ENCODE data around the gene DEDD.
"Not testable (repeated sequence)": the region's sequence is repeated elsewhere in the genome, so short reads cannot be mapped to it uniquely, and the experiment has no call there.

DEDD gene

DNA sequence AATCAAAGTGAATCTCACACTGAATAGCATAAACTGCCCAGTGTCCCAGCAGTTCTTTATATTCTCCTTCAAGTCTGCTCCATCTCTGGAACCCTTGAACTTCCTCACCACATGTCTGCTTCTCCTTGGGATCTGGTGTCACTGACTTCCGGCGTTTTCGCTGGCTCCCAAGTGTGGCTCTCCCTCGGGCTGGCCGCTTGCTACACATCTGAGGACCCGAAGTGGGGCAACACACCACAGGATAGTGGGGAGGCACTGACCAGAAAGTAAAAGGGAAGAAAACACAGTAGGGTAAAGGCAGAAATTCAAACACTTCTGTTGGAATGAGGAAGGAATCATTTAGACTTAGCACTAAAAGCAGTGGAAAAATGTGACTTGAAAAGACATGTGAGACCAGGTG lies 9.5 kb downstream of the DEDD start:
- no peak for DNase-seq (ENCODE audit: low spot score)

- no peak for DNase-seq (ENCODE audit: low spot score)
Observed at GRCh38 chr1:161121834-161122233, 10.6 kb downstream of the DEDD start.

DNA sequence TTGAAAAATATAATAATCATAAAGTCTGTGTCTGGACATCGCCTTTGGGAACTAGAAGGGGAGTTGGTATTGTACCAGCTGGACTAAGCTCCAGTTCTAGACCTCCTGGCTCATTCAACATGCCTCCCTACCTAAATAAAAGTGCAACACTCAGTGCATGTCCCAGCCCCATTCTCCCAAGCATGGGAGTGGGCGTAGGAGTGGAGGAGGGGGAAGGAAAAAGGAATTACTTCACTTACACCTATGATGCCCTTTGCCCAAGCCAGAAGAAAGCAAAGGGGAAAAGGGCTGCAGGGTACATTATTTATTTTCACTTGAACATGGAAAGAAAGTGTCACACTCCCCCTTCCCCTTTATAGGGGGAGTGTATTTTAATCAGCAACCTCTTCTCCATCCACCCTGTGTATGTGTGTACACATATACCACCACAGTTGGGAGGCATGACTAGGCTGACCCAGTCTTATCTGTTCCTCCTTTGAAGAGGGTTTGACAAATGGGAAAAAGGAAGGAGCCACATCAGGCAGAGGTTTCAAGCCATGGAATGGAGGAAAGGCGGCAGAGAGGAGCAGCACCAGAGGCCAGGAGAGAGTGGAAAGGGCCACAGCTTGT lies 11.3 kb downstream of the DEDD start:
- no peak for DNase-seq (ENCODE audit: low spot score)

GRCh38 chr1:161119092-161119903 lies 13.2 kb downstream of the DEDD start:
- peak; percentile 67 for DNase-seq (ENCODE audit: low spot score)

GRCh38 chr1:161117759-161118581 lies 14.5 kb downstream of the DEDD start, which contains the start of the genes NIT1 and PFDN2:
TSS of gene NIT1 (plus strand) at chr1:161118105. CDS start at chr1:161118177, 72 bp downstream.
TSS of gene PFDN2 (minus strand) at chr1:161118037. CDS start at chr1:161118026, 11 bp downstream.
- DNase-seq (ENCODE audit: low spot score) = peak; percentile 97

GRCh38 chr1:161115961-161116360 lies 16.5 kb downstream of the DEDD start:
- not testable (repeated sequence) for DNase-seq (ENCODE audit: low spot score)

DNA sequence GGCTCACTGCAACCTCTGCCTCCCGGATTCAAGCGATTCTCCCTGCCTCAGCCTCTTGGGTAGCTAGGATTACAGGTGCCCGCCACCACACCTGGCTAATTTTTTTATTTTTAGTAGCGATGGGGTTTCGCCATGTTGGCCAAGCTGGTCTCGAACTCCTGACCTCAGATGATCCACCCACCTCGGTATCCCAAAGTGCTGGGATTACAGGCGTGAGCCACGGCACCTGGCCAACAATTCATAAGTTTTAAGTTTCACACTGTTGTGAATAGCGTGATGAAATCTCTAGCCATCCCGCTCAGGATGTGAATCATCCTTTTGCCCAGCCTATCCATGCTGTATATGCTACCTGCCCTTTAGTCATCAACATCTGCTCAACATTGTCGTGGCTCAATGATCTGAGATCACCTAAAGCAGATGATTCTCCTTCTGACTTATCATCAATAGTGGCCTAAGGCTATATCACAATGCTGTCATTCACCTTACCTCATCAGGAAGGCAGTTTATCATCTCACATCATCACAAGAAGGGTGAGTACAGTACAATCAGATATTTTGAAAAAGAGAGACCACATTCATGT lies 17.2 kb downstream of the DEDD start:
- DNase-seq (ENCODE audit: low spot score) = no peak

- no peak for DNase-seq (ENCODE audit: low spot score)
Observed at GRCh38 chr1:161114556-161114955, 17.9 kb downstream of the DEDD start.

GRCh38 chr1:161113915-161114314 lies 18.6 kb downstream of the DEDD start:
- DNase-seq (ENCODE audit: low spot score) = no peak

DNA sequence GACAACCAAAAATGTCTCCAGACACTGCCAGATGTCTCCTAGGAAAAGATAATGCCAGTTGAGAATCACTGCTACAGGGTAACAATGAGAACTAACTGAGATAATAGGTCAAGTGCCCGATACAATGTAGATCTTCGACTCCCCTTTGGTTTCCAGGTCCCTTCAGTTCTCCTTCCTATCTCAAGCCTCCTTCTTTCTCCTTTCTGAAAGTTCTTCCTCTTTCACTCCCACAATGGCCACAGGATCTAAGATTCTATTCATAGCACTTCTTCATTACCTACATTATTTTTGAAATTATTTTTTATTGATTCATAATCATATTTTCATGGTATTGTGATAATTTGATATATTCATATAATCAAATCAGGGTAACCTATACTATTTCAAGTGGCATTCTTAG lies 20.9 kb downstream of the DEDD start:
- no peak for DNase-seq (ENCODE audit: low spot score)

- no peak for DNase-seq (ENCODE audit: low spot score)
Observed at GRCh38 chr1:161111117-161111516, 21.4 kb downstream of the DEDD start.

- DNase-seq (ENCODE audit: low spot score) = no peak
Observed at GRCh38 chr1:161106431-161106830, 26.0 kb downstream of the DEDD start.

- DNase-seq (ENCODE audit: low spot score) = no peak
Observed at GRCh38 chr1:161100556-161100955, 31.9 kb downstream of the DEDD start.

- no peak for DNase-seq (ENCODE audit: low spot score)
Observed at GRCh38 chr1:161099090-161099802, 33.2 kb downstream of the DEDD start.

- peak; percentile 95 for DNase-seq (ENCODE audit: low spot score)
Observed at GRCh38 chr1:161098210-161099068, 34.0 kb downstream of the DEDD start, which contains the start of gene KLHDC9. TSS of gene KLHDC9 (plus strand) at chr1:161098361. CDS start at chr1:161098536, 175 bp downstream.

DNA sequence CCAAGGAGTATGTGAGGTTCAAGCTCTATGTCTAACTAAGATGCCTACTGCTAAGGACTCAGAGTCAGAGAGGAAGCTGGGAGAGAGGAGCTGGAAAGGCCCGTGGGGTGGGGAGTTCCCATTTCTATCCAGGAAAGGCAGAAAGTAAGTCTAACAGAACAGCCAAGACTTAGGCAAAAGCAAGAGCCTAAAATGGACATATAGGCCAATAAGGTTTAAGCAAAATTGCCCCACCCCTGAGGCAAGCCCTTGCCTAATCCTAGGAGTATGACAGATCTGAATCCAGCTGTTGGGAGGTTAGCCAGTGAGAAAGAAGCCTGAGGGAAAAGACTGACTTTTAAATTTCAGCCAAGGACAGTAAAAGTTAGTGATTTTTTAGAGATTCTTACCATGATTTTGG lies 35.9 kb downstream of the DEDD start:
- DNase-seq (ENCODE audit: low spot score) = no peak

DNA sequence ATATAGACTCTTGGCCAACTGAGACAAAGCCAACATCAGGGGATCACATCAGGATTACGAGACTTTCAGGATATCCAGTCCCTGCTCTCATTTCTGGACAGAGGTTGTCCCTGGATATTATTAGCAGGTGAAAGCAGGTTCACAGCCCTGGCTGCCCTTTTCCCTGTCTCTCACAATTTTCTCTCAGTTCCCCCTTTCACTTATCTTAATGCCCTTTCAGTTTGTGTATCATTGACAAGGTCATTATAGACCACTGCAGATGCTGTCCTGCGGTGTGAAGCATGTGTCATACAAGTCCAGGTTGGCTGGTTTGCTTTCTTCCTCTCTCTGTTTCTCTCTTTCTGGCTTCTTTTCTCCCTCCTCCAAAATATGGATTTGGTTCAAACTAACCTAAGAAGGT lies 36.5 kb downstream of the DEDD start:
- no peak for DNase-seq (ENCODE audit: low spot score)

- DNase-seq (ENCODE audit: low spot score) = no peak
Observed at GRCh38 chr1:161095230-161095629, 37.2 kb downstream of the DEDD start.

DNA sequence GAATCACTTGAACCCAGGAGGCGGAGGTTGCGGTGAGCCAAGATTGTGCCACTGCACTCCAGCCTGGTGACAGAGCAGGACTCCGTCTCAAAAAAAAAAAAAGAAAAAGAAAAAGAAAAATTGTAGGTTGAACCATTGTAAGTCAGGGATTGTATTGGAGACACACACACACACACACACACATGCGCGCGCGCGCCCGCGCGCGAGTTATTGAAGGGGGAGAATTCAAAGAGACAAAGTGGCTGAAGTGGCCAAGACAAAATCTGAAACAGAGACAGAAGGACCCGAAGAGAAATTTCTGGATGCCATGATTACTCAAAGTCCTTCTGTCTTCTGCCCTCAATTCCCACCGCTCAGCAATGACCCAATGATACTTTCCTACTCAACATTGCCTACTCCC lies 38.0 kb downstream of the DEDD start:
- no peak for DNase-seq (ENCODE audit: low spot score)

GRCh38 chr1:161092621-161093028 lies 39.8 kb downstream of the DEDD start:
- DNase-seq (ENCODE audit: low spot score) = no peak
